Left renal pelvis (tissue), 4 donors: ENCODE data around the gene GP5. TPM values are rescaled to one million over a fixed set of nuclear protein-coding genes. Genes with fewer than 3 reads are reported as not detected.

Experiments used
- DNase-seq, 4 donors: peaks; one replicate each; pipeline ENCODE4 v3.0.0-alpha.2; 2013; ENCODE audit warnings: low read depth in 4 of 4, low spot score in 3 of 4
- polyA plus RNA-seq, 4 donors: library from polyadenylated mRNA; unstranded; fragments of 120-200 nt; gene quantifications; one replicate each; pipeline ENCODE4 v1.2.1, GENCODE V29; 2013; ENCODE audit not compliant: insufficient read length in 4 of 4

Gene GP5
- polyA plus RNA-seq, 4 donors, result 0.40 to 0.91 (median 0.69) TPM

- no peak for DNase-seq
These were observed 19.4 kb downstream of the GP5 start for GRCh38 chr3:194379651-194380050.

GRCh38 chr3:194379231-194379630, 19.8 kb downstream of the GP5 start:
- DNase-seq, result no peak

- no peak for DNase-seq
These were observed 21.4 kb downstream of the GP5 start for GRCh38 chr3:194377708-194378107.

- DNase-seq, result no peak
These were observed 22.9 kb downstream of the GP5 start for GRCh38 chr3:194376241-194376560.

GRCh38 chr3:194375473-194376240, 23.4 kb downstream of the GP5 start:
- DNase-seq, result no peak

GRCh38 chr3:194374935-194375334, 24.1 kb downstream of the GP5 start:
- no peak for DNase-seq

GRCh38 chr3:194373899-194374298, 25.2 kb downstream of the GP5 start:
- DNase-seq, result no peak

GRCh38 chr3:194373028-194373427, 26.0 kb downstream of the GP5 start:
- no peak for DNase-seq

GRCh38 chr3:194370753-194371152, 28.3 kb downstream of the GP5 start:
- no peak for DNase-seq

- DNase-seq, result no peak
These were observed 29.4 kb downstream of the GP5 start, which contains the start of gene LRRC15 for GRCh38 chr3:194369522-194370279. Gene LRRC15, minus strand, starts transcription at chr3:194369743. Its CDS starts 8,700 bp downstream, at chr3:194361043.

GRCh38 chr3:194368918-194369317, 30.1 kb downstream of the GP5 start:
- no peak for DNase-seq

- no peak for DNase-seq
These were observed 30.8 kb downstream of the GP5 start for GRCh38 chr3:194367992-194368841.

GRCh38 chr3:194365978-194366490, 33.0 kb downstream of the GP5 start:
- DNase-seq, result no peak

GRCh38 chr3:194365526-194365925, 33.5 kb downstream of the GP5 start:
- no peak for DNase-seq

- DNase-seq, result no peak
These were observed 34.2 kb downstream of the GP5 start for GRCh38 chr3:194364652-194365434.

- DNase-seq, result no peak
These were observed 34.8 kb downstream of the GP5 start for GRCh38 chr3:194364314-194364651.

- DNase-seq, result no peak
These were observed 38.5 kb downstream of the GP5 start for GRCh38 chr3:194360568-194360967.

GRCh38 chr3:194357681-194358080, 41.4 kb downstream of the GP5 start:
- DNase-seq, result no peak

GRCh38 chr3:194355379-194355778, 43.7 kb downstream of the GP5 start:
- no peak for DNase-seq

- DNase-seq, result no peak
These were observed 44.8 kb downstream of the GP5 start for GRCh38 chr3:194354315-194354714.
